Epithelial cell of prostate (primary cell): ENCODE results near the gene NDUFS6.
"Not testable (repeated sequence)": the region's sequence is repeated elsewhere in the genome, so short reads cannot be mapped to it uniquely, and the experiment has no call there.

Experiments
- DNase-seq: peaks from one replicate; pipeline ENCODE4 v3.0.0-alpha.2; 2011; ENCODE audit warnings: low read depth, low spot score
- H3K27ac ChIP-seq: fragments of 450-650 bp; 2 replicates; pipeline ENCODE4 v1.5.1; 2017; ENCODE audit warnings: mild to moderate bottlenecking

NDUFS6 gene

GRCh38 chr5:1810581-1811101 is 9.4 kb downstream of the NDUFS6 start:
- no peak overlapping the region for H3K27ac ChIP-seq
- no peak for DNase-seq

GRCh38 chr5:1814183-1815020 is 13.2 kb downstream of the NDUFS6 start:
- no peak overlapping the region for H3K27ac ChIP-seq
- DNase-seq: no peak

GRCh38 chr5:1815071-1815786 is 14.0 kb downstream of the NDUFS6 start:
- no peak for DNase-seq
- H3K27ac ChIP-seq: no peak overlapping the region

GRCh38 chr5:1815881-1816292 is 14.7 kb downstream of the NDUFS6 start:
- DNase-seq: no peak
- H3K27ac ChIP-seq: no peak overlapping the region

- not testable (repeated sequence) for DNase-seq, H3K27ac ChIP-seq
These were observed 15.4 kb downstream of the NDUFS6 start for GRCh38 chr5:1816495-1817089.

- DNase-seq: no peak
- H3K27ac ChIP-seq: no peak overlapping the region
These were observed 16.2 kb downstream of the NDUFS6 start for GRCh38 chr5:1817261-1818043.

- no peak for DNase-seq
- H3K27ac ChIP-seq: no peak overlapping the region
These were observed 17.6 kb downstream of the NDUFS6 start for GRCh38 chr5:1818784-1819183.

- no peak overlapping the region for H3K27ac ChIP-seq
- no peak for DNase-seq
These were observed 18.3 kb downstream of the NDUFS6 start for GRCh38 chr5:1819458-1819857.

GRCh38 chr5:1820381-1820780 is 19.2 kb downstream of the NDUFS6 start:
- H3K27ac ChIP-seq: no peak overlapping the region
- no peak for DNase-seq

- DNase-seq: no peak
- no peak overlapping the region for H3K27ac ChIP-seq
These were observed 19.7 kb downstream of the NDUFS6 start for GRCh38 chr5:1820926-1821325.

GRCh38 chr5:1821862-1822261 is 20.7 kb downstream of the NDUFS6 start:
- no peak overlapping the region for H3K27ac ChIP-seq
- DNase-seq: no peak

- DNase-seq: no peak
These were observed 22.3 kb downstream of the NDUFS6 start for GRCh38 chr5:1823381-1824034.

GRCh38 chr5:1824109-1824821 is 23.1 kb downstream of the NDUFS6 start:
- no peak for DNase-seq

More at GRCh38 chr5:1823381-1824034, 22.3 kb downstream of the NDUFS6 start:
- no peak overlapping the region for H3K27ac ChIP-seq

GRCh38 chr5:1824903-1825841 is 24.0 kb downstream of the NDUFS6 start:
- DNase-seq: no peak
- no peak overlapping the region for H3K27ac ChIP-seq

More at GRCh38 chr5:1824109-1824821, 23.1 kb downstream of the NDUFS6 start:
- H3K27ac ChIP-seq: no peak overlapping the region

- DNase-seq: no peak
- no peak overlapping the region for H3K27ac ChIP-seq
These were observed 25.2 kb downstream of the NDUFS6 start for GRCh38 chr5:1826235-1826980.

GRCh38 chr5:1827025-1827885 is 26.0 kb downstream of the NDUFS6 start:
- H3K27ac ChIP-seq: no peak overlapping the region
- DNase-seq: no peak
